HL-60/S4 treated with phorbol 12-myristate 13-acetate at 8.2 ng/mL for 4 days and 3 days (cell line): ENCODE results near the gene DENND2A.
"Not testable (repeated sequence)": the region's sequence is repeated elsewhere in the genome, so short reads cannot be mapped to it uniquely, and the experiment has no call there.

ENCODE experiments used
- in situ Hi-C: fragments of 300-500 bp; cut with MboI; formaldehyde crosslinking; loops from 2 replicates; pipeline ENCODE4 v1.15.0; 2022; ENCODE audit warnings: low sequenced_read_pairs

DENND2A gene

GRCh38 chr7:140640727-140641523, at the start of gene DENND2A:
DENND2A (minus strand) TSS chr7:140640813; CDS start chr7:140602397, 38,416 bp downstream.
- in situ Hi-C loops = no loop called here

- in situ Hi-C loops = no loop called here
Measured at GRCh38 chr7:140689199-140690152, 48.9 kb upstream of the DENND2A start.

GRCh38 chr7:140688341-140688740, 47.7 kb upstream of the DENND2A start:
- in situ Hi-C loops = no loop called here

GRCh38 chr7:140686921-140687320, 46.3 kb upstream of the DENND2A start:
- in situ Hi-C loops = no loop called here

- in situ Hi-C loops = no loop called here
Measured at GRCh38 chr7:140685407-140686087, 44.9 kb upstream of the DENND2A start.

GRCh38 chr7:140684066-140684950, 43.7 kb upstream of the DENND2A start:
- in situ Hi-C loops = no loop called here

- in situ Hi-C loops = no loop called here
Measured at GRCh38 chr7:140683657-140684056, 43.0 kb upstream of the DENND2A start.

- in situ Hi-C loops = no loop called here
Measured at GRCh38 chr7:140681766-140682165, 41.2 kb upstream of the DENND2A start.

GRCh38 chr7:140680886-140681285, 40.3 kb upstream of the DENND2A start:
- in situ Hi-C loops = no loop called here

- in situ Hi-C loops = no loop called here
Measured at GRCh38 chr7:140679186-140679585, 38.6 kb upstream of the DENND2A start.

GRCh38 chr7:140678816-140679130, 38.2 kb upstream of the DENND2A start:
- in situ Hi-C loops = no loop called here

- in situ Hi-C loops = no loop called here
Measured at GRCh38 chr7:140678081-140678815, 37.6 kb upstream of the DENND2A start.

- in situ Hi-C loops = no loop called here
Measured at GRCh38 chr7:140677496-140677895, 36.9 kb upstream of the DENND2A start.

- in situ Hi-C loops = not testable (repeated sequence)
Measured at GRCh38 chr7:140676956-140677355, 36.3 kb upstream of the DENND2A start.

- in situ Hi-C loops = no loop called here
Measured at GRCh38 chr7:140676306-140676705, 35.7 kb upstream of the DENND2A start.

GRCh38 chr7:140675726-140676125, 35.1 kb upstream of the DENND2A start:
- in situ Hi-C loops = no loop called here

- in situ Hi-C loops = no loop called here
Measured at GRCh38 chr7:140674899-140675701, 34.5 kb upstream of the DENND2A start.

GRCh38 chr7:140674356-140674800, 33.8 kb upstream of the DENND2A start:
- in situ Hi-C loops = no loop called here

- in situ Hi-C loops = no loop called here
Measured at GRCh38 chr7:140673774-140674155, 33.2 kb upstream of the DENND2A start.
